SU-DHL-6 (cell line): Measurements from ENCODE around the gene VTA1.

ENCODE experiments used
- H2AFZ ChIP-seq: fragments of 200-600 bp; sonication (generic); 2 replicates; pipeline ENCODE4 v1.6.1; 2014; ENCODE audit warnings: low read depth, mild to moderate bottlenecking, moderate library complexity, mixed read lengths, antibody characterized with exemption, low read length; ENCODE audit not compliant: severe bottlenecking
- H3F3A ChIP-seq: fragments of 200-600 bp; shearing (Covaris generic); 2 replicates; pipeline ENCODE4 v1.6.0; 2016; ENCODE audit warnings: antibody characterized with exemption, mild to moderate bottlenecking; ENCODE audit not compliant: insufficient read depth
- H3K27ac ChIP-seq: fragments of 200-600 bp; sonication (generic); 2 replicates; pipeline ENCODE4 v1.5.1; 2016; ENCODE audit warnings: low read depth, mild to moderate bottlenecking, low read length, moderate library complexity, mixed read lengths
- H3K27me3 ChIP-seq: fragments of 200-600 bp; sonication (generic), shearing (Covaris generic); 2 replicates; pipeline ENCODE4 v1.6.0; 2014; ENCODE audit warnings: mild to moderate bottlenecking, low read length
- H3K36me3 ChIP-seq: fragments of 200-600 bp; sonication (generic); 2 replicates; pipeline ENCODE4 v1.6.1; 2014; ENCODE audit warnings: mild to moderate bottlenecking, low read length, mixed read lengths
- H3K4me2 ChIP-seq: fragments of 300-600, 200-600 bp; shearing (Covaris generic), sonication (generic); 2 replicates; pipeline ENCODE4 v1.6.0; 2014; ENCODE audit warnings: low read length, low read depth, mild to moderate bottlenecking; ENCODE audit not compliant: poor library complexity, severe bottlenecking
- H3K4me3 ChIP-seq: fragments of 200-600 bp; sonication (generic); 2 replicates; pipeline ENCODE4 v1.5.1; 2014; ENCODE audit warnings: antibody characterized with exemption, low read length, mild to moderate bottlenecking, mixed read lengths; ENCODE audit not compliant: insufficient read depth, poor library complexity, severe bottlenecking
- H3K79me2 ChIP-seq: fragments of 200-600 bp; sonication (generic); 2 replicates; pipeline ENCODE4 v1.6.1; 2014; ENCODE audit warnings: mild to moderate bottlenecking, low read length, moderate library complexity; ENCODE audit not compliant: insufficient read depth
- H3K9ac ChIP-seq: fragments of 200-600 bp; sonication (generic); 2 replicates; pipeline ENCODE4 v1.7.0; 2014; ENCODE audit warnings: mild to moderate bottlenecking, low read length
- H3K9me2 ChIP-seq: fragments of 200-600 bp; sonication (generic); replicated peaks from 2 replicates; pipeline ENCODE4 v1.6.1; 2014; ENCODE audit warnings: low read length; ENCODE audit not compliant: insufficient read depth
- H3K9me3 ChIP-seq: fragments of 200-600 bp; sonication (generic); 2 replicates; pipeline ENCODE4 v1.6.1; 2014; ENCODE audit warnings: low read length, mixed read lengths; ENCODE audit not compliant: insufficient read depth
- H4K20me1 ChIP-seq: fragments of 200-600 bp; sonication (generic); 2 replicates; pipeline ENCODE4 v1.6.1; 2014; ENCODE audit warnings: low read depth, mild to moderate bottlenecking, antibody characterized with exemption, low read length, moderate library complexity, mixed read lengths
- CTCF ChIP-seq: fragments of 200-600 bp; sonication (generic); IDR thresholded peaks from one replicate; pipeline ENCODE4 v1.5.1; 2017; ENCODE audit warnings: antibody characterized with exemption, mild to moderate bottlenecking, low read length, moderate library complexity; ENCODE audit not compliant: insufficient read depth, poor library complexity, severe bottlenecking
- EZH2phosphoT487 ChIP-seq: fragments of 200-600 bp; sonication (generic), shearing (Covaris generic); conservative IDR thresholded peaks from 2 replicates; pipeline ENCODE4 v1.6.1; 2018; ENCODE audit warnings: mild to moderate bottlenecking, antibody characterized with exemption, low read length, moderate library complexity, mixed read lengths

VTA1 gene

GRCh38 chr6:142152746-142153145, 5.7 kb downstream of the VTA1 start:
- Histone ChIP-seq H3K79me2 (peaks cover 99% of the 10 kb centered on the region), H3K9me3 (no peaks in the 10 kb centered on the region), H3K9me2 (no peaks in the 10 kb centered on the region), H3F3A (peaks cover 3% of the 10 kb centered on the region; the same call in 1 of the 2 replicates), H3K27me3 (no peaks in the 10 kb centered on the region), H2AFZ (no peak overlapping the region), H3K27ac (no peak overlapping the region), H3K36me3 (0 out of 2 replicates have a peak, but pooled peaks cover 4% of the 10 kb centered on the region), H3K9ac (no peak overlapping the region), H4K20me1 (peaks cover 49% of the 10 kb centered on the region), H3K4me2 (no peak overlapping the region), H3K4me3 (no peak overlapping the region)
- TF ChIP-seq CTCF (no peak), EZH2phosphoT487 (no peak)

GRCh38 chr6:142153196-142153595, 6.1 kb downstream of the VTA1 start:
- H3K4me2 ChIP-seq: no peak overlapping the region
- no peaks in the 10 kb centered on the region for H3K9me3 ChIP-seq
- peaks cover 99% of the 10 kb centered on the region for H3K79me2 ChIP-seq
- no peak overlapping the region for H2AFZ ChIP-seq
- H3K9ac ChIP-seq: no peak overlapping the region
- no peaks in the 10 kb centered on the region for H3K27me3 ChIP-seq
- peaks cover 53% of the 10 kb centered on the region for H4K20me1 ChIP-seq
- TF ChIP-seq CTCF (no peak), EZH2phosphoT487 (no peak)
- H3K27ac ChIP-seq: no peak overlapping the region
- no peak overlapping the region for H3K4me3 ChIP-seq
- peaks cover 3% of the 10 kb centered on the region; the same call in 1 of the 2 replicates for H3F3A ChIP-seq
- 0 out of 2 replicates have a peak, but pooled peaks cover 4% of the 10 kb centered on the region for H3K36me3 ChIP-seq
- H3K9me2 ChIP-seq: no peaks in the 10 kb centered on the region

GRCh38 chr6:142154336-142154735, 7.3 kb downstream of the VTA1 start:
- Histone ChIP-seq H3K27me3 (no peaks in the 10 kb centered on the region), H4K20me1 (peaks cover 52% of the 10 kb centered on the region), H3K36me3 (0 out of 2 replicates have a peak, but pooled peaks cover 4% of the 10 kb centered on the region), H3K27ac (no peak overlapping the region), H3K79me2 (peaks cover 98% of the 10 kb centered on the region), H2AFZ (no peak overlapping the region), H3K9me3 (no peaks in the 10 kb centered on the region), H3F3A (peaks cover 3% of the 10 kb centered on the region; the same call in 1 of the 2 replicates), H3K4me3 (no peak overlapping the region), H3K4me2 (peak overlapping the region; percentile 44), H3K9ac (no peak overlapping the region), H3K9me2 (no peaks in the 10 kb centered on the region)
- TF ChIP-seq CTCF: no peak
- no peak for TF ChIP-seq EZH2phosphoT487
